Small intestine (tissue), 7 donors: Measurements from ENCODE around the gene KLHL25. TPM values are rescaled to one million over a fixed set of nuclear protein-coding genes. Genes with fewer than 3 reads are reported as not detected.
"Not testable (repeated sequence)": the region's sequence is repeated elsewhere in the genome, so short reads cannot be mapped to it uniquely, and the experiment has no call there.

Source experiments
- DNase-seq, 2 donors: peaks; one replicate each; pipeline versions ENCODE4 v3.0.0 to v3.0.0-alpha.2; 2013
- FAIRE-seq: peaks from 2 replicates; lab custom pipeline; 2012; peaks lifted over from hg19 to GRCh38; lab: Jason Lieb, UNC
- H3K27ac ChIP-seq, 3 donors: one replicate each; pipeline ENCODE4 v1.5.1; 2013; ENCODE audit warnings: low read length in 2 of 3, mild to moderate bottlenecking in 2 of 3, control low read depth in 1 of 3, inconsistent platforms in 1 of 3, low read depth in 1 of 3, moderate library complexity in 1 of 3
- H3K27me3 ChIP-seq, 3 donors: one replicate each; pipeline ENCODE4 v1.6.1; 2013; ENCODE audit warnings: low read length in 3 of 3, inconsistent platforms in 1 of 3; ENCODE audit not compliant: control insufficient read depth in 3 of 3, insufficient read depth in 3 of 3
- H3K36me3 ChIP-seq, 3 donors: one replicate each; pipeline ENCODE4 v1.6.1; 2013; ENCODE audit warnings: low read length in 3 of 3, inconsistent platforms in 1 of 3, low read depth in 1 of 3, mild to moderate bottlenecking in 1 of 3, moderate library complexity in 1 of 3; ENCODE audit not compliant: control insufficient read depth in 3 of 3, insufficient read depth in 2 of 3
- H3K4me1 ChIP-seq, 3 donors: one replicate each; pipeline ENCODE4 v1.6.1; 2013; ENCODE audit warnings: low read length in 2 of 3, inconsistent platforms in 1 of 3, low read depth in 1 of 3, mild to moderate bottlenecking in 1 of 3, moderate library complexity in 1 of 3; ENCODE audit not compliant: control insufficient read depth in 3 of 3, insufficient read depth in 2 of 3
- H3K4me3 ChIP-seq, 3 donors: one replicate each; pipeline ENCODE4 v1.5.1; 2013; ENCODE audit warnings: low read length in 3 of 3, control low read depth in 1 of 3, inconsistent platforms in 1 of 3, low read depth in 1 of 3, mild to moderate bottlenecking in 1 of 3, moderate library complexity in 1 of 3
- H3K9me3 ChIP-seq, 2 donors: one replicate each; pipeline ENCODE4 v1.6.1; 2013; ENCODE audit warnings: low read depth in 1 of 2, low read length in 1 of 2; ENCODE audit not compliant: control insufficient read depth in 2 of 2, insufficient read depth in 1 of 2
- WGBS, 3 donors: extraction: QIAGEN DNeasy Blood & Tissue Kit; methylation state at CpG; one replicate each; pipeline ENCODE4 v1.1.7; 2013; 5-methylcytosine and 5-hydroxymethylcytosine counted together
- polyA plus RNA-seq, 4 donors: library from polyadenylated mRNA; stranded (reverse) in 3 of 4; unstranded in 1 of 4; fragments of 200-250 nt in 3 of 4; fragments of 120-200 nt in 1 of 4; gene quantifications; one replicate each; pipeline versions ENCODE4 v1.2.1 to v1.2.3, GENCODE V29; 2013
- donor health status: healthy with polysubstance abuse.
- donor health status: control.
- donor health status: control.
- donor health status: Bipolar disorder and iron deficiency.
- donor health status: healthy.

Gene KLHL25
- polyA plus RNA-seq, 4 donors, result 4.2 to 9.5 (median 7.9) TPM

GRCh38 chr15:85834651-85835050 is 39.9 kb upstream of the KLHL25 start:
- H3K27me3 ChIP-seq, result peaks cover 0 to 3% (median 0%) of the 10 kb centered on the region in 3 donors
- no peak for DNase-seq
- no peaks in the 10 kb centered on the region for H3K9me3 ChIP-seq
- no peak overlapping the region for H3K27ac ChIP-seq
- no peaks in the 10 kb centered on the region for H3K36me3 ChIP-seq
- 90 to 96% (median 93%) methylated on average over 3 of the region's 3 CpGs for WGBS, 3 donors
- peaks cover 0 to 30% (median 2%) of the 10 kb centered on the region in 3 donors for H3K4me1 ChIP-seq
- FAIRE-seq, result no peak
- H3K4me3 ChIP-seq, result no peak overlapping the region

GRCh38 chr15:85832394-85832793 is 37.7 kb upstream of the KLHL25 start:
- H3K4me3 ChIP-seq, result no peak overlapping the region
- H3K27me3 ChIP-seq, result peaks cover 0 to 3% (median 0%) of the 10 kb centered on the region in 3 donors
- DNase-seq, result no peak
- no peaks in the 10 kb centered on the region for H3K36me3 ChIP-seq
- 76 to 87% (median 84%) methylated on average over 4 of the region's 4 CpGs for WGBS, 3 donors
- no peak for FAIRE-seq
- H3K9me3 ChIP-seq, result no peaks in the 10 kb centered on the region
- H3K27ac ChIP-seq, result no peak overlapping the region
- peaks cover 0 to 13% (median 0%) of the 10 kb centered on the region in 3 donors for H3K4me1 ChIP-seq

GRCh38 chr15:85831415-85832113 is 36.8 kb upstream of the KLHL25 start:
- FAIRE-seq, result no peak
- H3K27ac ChIP-seq, result peak overlapping the region in 1 of 3 donors; percentile 24
- whole genome bisulfite sequencing, 3 donors, result 41 to 57% (median 48%) methylated on average over 15 of the region's 15 CpGs

GRCh38 chr15:85829754-85830153 is 35.0 kb upstream of the KLHL25 start:
- H3K4me3 ChIP-seq, H3K27me3 ChIP-seq, H3K27ac ChIP-seq, FAIRE-seq, H3K9me3 ChIP-seq, H3K36me3 ChIP-seq, DNase-seq: not testable (repeated sequence)
- peaks cover 0 to 15% (median 2%) of the 10 kb centered on the region in 3 donors for H3K4me1 ChIP-seq
- WGBS, 3 donors, result 89 to 93% (median 91%) methylated on average over 4 of the region's 4 CpGs

More at GRCh38 chr15:85831415-85832113, 36.8 kb upstream of the KLHL25 start:
- Histone ChIP-seq H3K4me1 (peaks cover 0 to 10% (median 0%) of the 10 kb centered on the region in 3 donors), H3K27me3 (peaks cover 0 to 3% (median 0%) of the 10 kb centered on the region in 3 donors), H3K36me3 (no peaks in the 10 kb centered on the region), H3K4me3 (no peak overlapping the region), H3K9me3 (no peaks in the 10 kb centered on the region)
- DNase-seq, result peak; percentile 78 to 83

GRCh38 chr15:85828874-85829273 is 34.1 kb upstream of the KLHL25 start:
- Histone ChIP-seq H3K9me3 (no peaks in the 10 kb centered on the region), H3K4me1 (peaks cover 0 to 15% (median 2%) of the 10 kb centered on the region in 3 donors), H3K36me3 (no peaks in the 10 kb centered on the region), H3K27ac (no peak overlapping the region), H3K4me3 (no peak overlapping the region), H3K27me3 (peaks cover 0 to 3% (median 0%) of the 10 kb centered on the region in 3 donors)
- FAIRE-seq, result no peak
- no peak for DNase-seq
- WGBS, 3 donors, result 72 to 86% (median 83%) methylated on average over 4 of the region's 4 CpGs

- H3K9me3 ChIP-seq, result no peaks in the 10 kb centered on the region
- 93 to 95% (median 93%) methylated on average over 1 of the region's 1 CpG for WGBS, 3 donors
- FAIRE-seq, result no peak
Observed at GRCh38 chr15:85828126-85828525, 33.4 kb upstream of the KLHL25 start.

GRCh38 chr15:85826756-85827515 is 32.2 kb upstream of the KLHL25 start:
- DNase-seq, result no peak
- FAIRE-seq, result no peak
- H3K27ac ChIP-seq, result no peak overlapping the region
- H3K4me3 ChIP-seq, result no peak overlapping the region
- peaks cover 0 to 15% (median 2%) of the 10 kb centered on the region in 3 donors for H3K4me1 ChIP-seq
- 71 to 73% (median 71%) methylated on average over 7 of the region's 7 CpGs for WGBS, 3 donors
- peaks cover 0 to 3% (median 0%) of the 10 kb centered on the region in 3 donors for H3K27me3 ChIP-seq
- H3K9me3 ChIP-seq, result no peaks in the 10 kb centered on the region
- no peaks in the 10 kb centered on the region for H3K36me3 ChIP-seq

More at GRCh38 chr15:85828126-85828525, 33.4 kb upstream of the KLHL25 start:
- DNase-seq, result no peak
- H3K4me3 ChIP-seq, result no peak overlapping the region
- peaks cover 0 to 3% (median 0%) of the 10 kb centered on the region in 3 donors for H3K27me3 ChIP-seq
- peaks cover 0 to 15% (median 2%) of the 10 kb centered on the region in 3 donors for H3K4me1 ChIP-seq
- no peak overlapping the region for H3K27ac ChIP-seq
- no peaks in the 10 kb centered on the region for H3K36me3 ChIP-seq

- WGBS, 3 donors, result 36 to 68% (median 50%) methylated on average over 2 of the region's 2 CpGs
- no peak for FAIRE-seq
- DNase-seq, result no peak
- H3K4me1 ChIP-seq, result peaks cover 0 to 5% (median 2%) of the 10 kb centered on the region in 3 donors
- peak overlapping the region in 1 of 3 donors; percentile 12 for H3K27ac ChIP-seq
- no peaks in the 10 kb centered on the region for H3K9me3 ChIP-seq
- no peaks in the 10 kb centered on the region for H3K27me3 ChIP-seq
- no peak overlapping the region for H3K4me3 ChIP-seq
- no peaks in the 10 kb centered on the region for H3K36me3 ChIP-seq
Observed at GRCh38 chr15:85825719-85826118, 31.0 kb upstream of the KLHL25 start.
